ENCODE data around the gene TUBAL3.

TUBAL3 gene

GRCh38 chr10:5364374-5364773 lies 40.3 kb downstream of the TUBAL3 start:
- CTCF ChIA-PET = no interaction called here
- no peak overlapping the region for H3K27ac ChIP-seq
- no peak for TF ChIP-seq CTCF (conservative IDR thresholded peaks at IDR 0.05; ENCODE audit: low read depth)
- POLR2A ChIA-PET (ENCODE audit: low non-redundant PET) = no interaction called here
- no peak for DNase-seq (ENCODE audit: low spot score)

GRCh38 chr10:5362873-5363272 lies 41.8 kb downstream of the TUBAL3 start:
- no peak overlapping the region for H3K27ac ChIP-seq
- POLR2A ChIA-PET (ENCODE audit: low non-redundant PET) = no interaction called here
- no peak for TF ChIP-seq CTCF (conservative IDR thresholded peaks at IDR 0.05; ENCODE audit: low read depth)
- no peak for DNase-seq (ENCODE audit: low spot score)
- CTCF ChIA-PET = no interaction called here

GRCh38 chr10:5361966-5362365 lies 42.7 kb downstream of the TUBAL3 start:
- POLR2A ChIA-PET (ENCODE audit: low non-redundant PET) = no interaction called here
- no peak for DNase-seq (ENCODE audit: low spot score)
- CTCF ChIA-PET = no interaction called here
- no peak for TF ChIP-seq CTCF (conservative IDR thresholded peaks at IDR 0.05; ENCODE audit: low read depth)
- H3K27ac ChIP-seq = no peak overlapping the region

- H3K27ac ChIP-seq = no peak overlapping the region
- POLR2A ChIA-PET (ENCODE audit: low non-redundant PET) = no interaction called here
- DNase-seq (ENCODE audit: low spot score) = no peak
- CTCF ChIA-PET = interaction anchor here (0.6 kb wide), 1 partner anchor 476 kb away, joined by 3 read pairs; no protein-coding TSS in a partner anchor
- no peak for TF ChIP-seq CTCF (conservative IDR thresholded peaks at IDR 0.05; ENCODE audit: low read depth)
These were observed 44.2 kb downstream of the TUBAL3 start for GRCh38 chr10:5360318-5360915.

- ChIA-PET CTCF (interaction anchor here (0.6 kb wide), 1 partner anchor 1719 kb away, joined by 3 read pairs; no protein-coding TSS in a partner anchor), POLR2A (ENCODE audit: low non-redundant PET) (no interaction called here)
- no peak for DNase-seq (ENCODE audit: low spot score)
These were observed 48.3 kb downstream of the TUBAL3 start for GRCh38 chr10:5356302-5356763.

GRCh38 chr10:5355594-5356301 lies 48.9 kb downstream of the TUBAL3 start:
- H3K27ac ChIP-seq = no peak overlapping the region
- ChIA-PET POLR2A (ENCODE audit: low non-redundant PET) (no interaction called here), CTCF (interaction anchor here (0.6 kb wide), 1 partner anchor 1718 kb away, joined by 3 read pairs; no protein-coding TSS in a partner anchor)
- TF ChIP-seq CTCF (conservative IDR thresholded peaks at IDR 0.05; ENCODE audit: low read depth) = no peak
- DNase-seq (ENCODE audit: low spot score) = no peak

More at GRCh38 chr10:5356302-5356763, 48.3 kb downstream of the TUBAL3 start:
- H3K27ac ChIP-seq = no peak overlapping the region
- TF ChIP-seq CTCF (conservative IDR thresholded peaks at IDR 0.05; ENCODE audit: low read depth) = no peak
